Aorta (tissue), 5 donors: ENCODE data around the gene TMEM45A. TPM values are rescaled to one million over a fixed set of nuclear protein-coding genes. Genes with fewer than 3 reads are reported as not detected.
"Not testable (repeated sequence)": the region's sequence is repeated elsewhere in the genome, so short reads cannot be mapped to it uniquely, and the experiment has no call there.

Source experiments
- ATAC-seq: fragments of 200-7000 bp; cut with Tn5 transposase; one replicate; pipeline ENCODE4 v1.9.1; 2022; ENCODE audit warnings: moderate library complexity; ENCODE audit not compliant: low FRiP score
- DNase-seq, 2 donors: peaks; one replicate each; pipeline ENCODE4 v3.0.0-alpha.2; 2020
- H3K27ac ChIP-seq, 2 donors: one replicate each; pipeline ENCODE4 v1.5.1; 2013; ENCODE audit warnings: low read length in 2 of 2, mild to moderate bottlenecking in 2 of 2, moderate library complexity in 2 of 2, control low read depth in 1 of 2, inconsistent platforms in 1 of 2, low read depth in 1 of 2
- H3K27me3 ChIP-seq, 2 donors: one replicate each; pipeline ENCODE4 v1.6.1; 2013; ENCODE audit warnings: control low read depth in 1 of 2, low read length in 1 of 2, mild to moderate bottlenecking in 1 of 2, moderate library complexity in 1 of 2; ENCODE audit not compliant: insufficient read depth in 2 of 2, control insufficient read depth in 1 of 2
- H3K36me3 ChIP-seq, 2 donors: one replicate each; pipeline ENCODE4 v1.6.1; 2013; ENCODE audit warnings: control low read depth in 1 of 2, low read length in 1 of 2, mild to moderate bottlenecking in 1 of 2; ENCODE audit not compliant: insufficient read depth in 2 of 2, control insufficient read depth in 1 of 2
- H3K4me1 ChIP-seq, 2 donors: one replicate each; pipeline ENCODE4 v1.6.1; 2013; ENCODE audit warnings: low read length in 2 of 2, control low read depth in 1 of 2, mild to moderate bottlenecking in 1 of 2, moderate library complexity in 1 of 2; ENCODE audit not compliant: insufficient read depth in 2 of 2, control insufficient read depth in 1 of 2
- H3K4me3 ChIP-seq, 2 donors: one replicate each; pipeline ENCODE4 v1.5.1; 2013; ENCODE audit warnings: low read length in 2 of 2, control low read depth in 1 of 2, mild to moderate bottlenecking in 1 of 2
- H3K9me3 ChIP-seq: one replicate; pipeline ENCODE4 v1.6.1; 2013; ENCODE audit warnings: mild to moderate bottlenecking, low read length; ENCODE audit not compliant: control insufficient read depth
- WGBS, 2 donors: extraction: QIAGEN DNeasy Blood & Tissue Kit; methylation state at CpG; one replicate each; pipeline ENCODE4 v1.1.7; 2013; 5-methylcytosine and 5-hydroxymethylcytosine counted together
- intact Hi-C, 2 donors: fragments of 100-400 bp; cut with DNase I; formaldehyde crosslinking; loops; one replicate each; pipeline versions ENCODE4 v1.14.2 to v1.15.0; 2022
- polyA plus RNA-seq, 2 donors: library from polyadenylated mRNA; stranded (reverse); fragments of 200-250 nt; gene quantifications; one replicate each; pipeline ENCODE4 v1.2.3, GENCODE V29; 2013
- total RNA-seq, 2 donors: library from RNA; stranded (reverse); fragmentation: NEBNext Ultra II Directional; extraction: Animal tissue kit (Norgen Biotek cat#: 25700); gene quantifications; one replicate each; pipeline ENCODE4 v1.2.1, GENCODE V29; 2021
- donor health status: healthy with polysubstance abuse.
- donor health status: Bipolar disorder and iron deficiency.
- donor health status: DM: no; HTN: no; CAD: no.
- donor health status: DM: no; HTN: no; CAD: no.
- donor health status: DM: yes; HTN: yes; CAD: no.

TMEM45A gene
- total and polyA plus RNA-seq, 4 donors: 29.2 to 47.5 (median 36.4) TPM

DNA sequence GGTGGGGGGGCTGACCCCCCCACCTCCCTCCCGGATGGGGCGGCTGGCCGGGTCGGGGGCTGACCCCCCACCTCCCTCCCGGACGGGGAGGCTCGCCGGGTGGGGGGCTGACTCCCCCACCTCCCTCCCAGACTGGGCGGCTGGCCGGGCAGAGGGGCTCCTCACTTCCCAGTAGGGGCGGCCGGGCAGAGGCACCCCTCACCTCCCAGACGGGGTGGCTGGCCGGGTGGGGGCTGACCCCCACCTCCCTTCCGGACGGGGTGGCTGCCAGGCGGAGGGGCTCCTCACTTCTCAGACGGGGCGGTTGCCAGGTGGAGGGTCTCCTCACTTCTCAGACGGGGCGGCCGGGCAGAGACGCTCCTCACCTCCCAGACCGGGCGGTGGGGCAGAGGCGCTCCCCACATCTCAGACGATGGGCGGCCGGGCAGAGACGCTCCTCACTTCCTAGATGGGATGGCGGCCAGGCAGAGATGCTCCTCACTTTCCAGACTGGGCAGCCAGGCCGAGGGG is 14.5 kb upstream of the TMEM45A start:
- H3K4me3 ChIP-seq, DNase-seq, H3K9me3 ChIP-seq, ATAC-seq, H3K27ac ChIP-seq, intact Hi-C loops, H3K36me3 ChIP-seq, H3K27me3 ChIP-seq, H3K4me1 ChIP-seq: not testable (repeated sequence)
- 90 to 95% methylated on average over 15 to 32 of the region's 32 CpGs for WGBS, 2 donors

DNA sequence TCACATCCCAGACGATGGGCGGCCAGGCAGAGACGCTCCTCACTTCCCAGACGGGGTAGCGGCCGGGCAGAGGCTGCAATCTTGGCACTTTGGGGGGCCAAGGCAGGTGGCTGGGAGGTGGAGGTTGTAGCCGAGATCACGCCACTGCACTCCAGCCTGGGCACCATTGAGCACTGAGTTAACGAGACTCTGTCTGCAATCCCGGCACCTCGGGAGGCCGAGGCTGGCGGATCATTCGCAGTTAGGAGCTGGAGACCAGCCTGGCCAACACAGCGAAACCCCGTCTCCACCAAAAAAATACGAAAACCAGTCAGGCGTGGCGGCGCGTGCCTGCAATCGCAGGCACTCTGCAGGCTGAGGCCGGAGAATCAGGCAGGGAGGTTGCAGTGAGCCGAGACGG is 13.9 kb upstream of the TMEM45A start:
- H3K4me3 ChIP-seq, H3K9me3 ChIP-seq, DNase-seq, H3K36me3 ChIP-seq, H3K27ac ChIP-seq, H3K27me3 ChIP-seq, H3K4me1 ChIP-seq, ATAC-seq, intact Hi-C loops: not testable (repeated sequence)
- 92 to 97% methylated on average over 17 to 25 of the region's 25 CpGs for WGBS, 2 donors

DNA sequence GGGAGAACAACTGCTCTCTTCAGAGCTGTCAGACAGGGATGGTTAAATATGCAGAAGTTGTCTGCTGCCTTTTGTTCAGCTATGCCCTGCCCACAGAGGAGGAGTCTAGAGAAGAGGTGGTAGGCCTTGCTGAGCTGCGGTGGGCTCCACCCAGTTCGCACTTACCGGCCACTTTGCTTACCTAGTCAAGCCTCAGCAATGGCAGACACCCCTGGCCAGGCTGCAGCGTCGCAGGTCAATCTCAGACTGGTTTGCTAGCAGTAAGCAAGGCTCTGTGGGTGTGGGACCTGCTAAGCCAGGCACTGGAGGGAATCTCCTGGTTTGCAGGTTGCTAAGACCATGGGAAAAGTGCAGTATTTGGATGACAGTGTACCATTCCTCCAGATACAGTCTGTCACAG is 12.3 kb upstream of the TMEM45A start:
- Histone ChIP-seq H3K36me3 (no peaks in the 10 kb centered on the region), H3K4me3 (no peak overlapping the region), H3K9me3 (no peaks in the 10 kb centered on the region), H3K27ac (no peak overlapping the region), H3K27me3 (no peaks in the 10 kb centered on the region), H3K4me1 (no peaks in the 10 kb centered on the region)
- intact Hi-C loops: no loop called here
- DNase-seq: no peak
- no peak for ATAC-seq
- 79 to 87% methylated on average over 5 of the region's 5 CpGs for WGBS, 2 donors

DNA sequence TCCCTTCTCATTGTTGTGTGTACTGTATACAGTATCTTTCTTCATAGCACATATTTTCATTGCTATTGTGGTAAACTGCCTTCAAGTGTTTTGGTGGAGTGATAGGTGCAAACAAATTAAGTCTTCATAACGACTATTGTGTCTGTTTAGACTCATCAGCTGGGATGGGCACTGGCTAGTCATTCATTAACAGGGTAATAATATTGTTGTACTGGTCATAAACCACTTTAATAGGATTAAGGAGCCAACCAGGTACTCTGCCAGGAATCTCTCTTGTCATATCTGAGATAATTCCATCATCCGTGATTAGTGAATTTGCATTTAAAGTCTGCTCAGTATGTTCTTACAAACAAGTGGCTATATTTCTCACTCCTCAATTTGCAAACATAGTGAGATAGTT is 10.2 kb upstream of the TMEM45A start:
- Histone ChIP-seq H3K27ac (no peak overlapping the region), H3K4me3 (no peak overlapping the region), H3K36me3 (no peaks in the 10 kb centered on the region), H3K27me3 (no peaks in the 10 kb centered on the region), H3K9me3 (no peaks in the 10 kb centered on the region), H3K4me1 (no peaks in the 10 kb centered on the region)
- intact Hi-C loops: no loop called here
- WGBS, 2 donors: 73 to 79% methylated on average over 2 of the region's 2 CpGs
- ATAC-seq: no peak
- no peak for DNase-seq

DNA sequence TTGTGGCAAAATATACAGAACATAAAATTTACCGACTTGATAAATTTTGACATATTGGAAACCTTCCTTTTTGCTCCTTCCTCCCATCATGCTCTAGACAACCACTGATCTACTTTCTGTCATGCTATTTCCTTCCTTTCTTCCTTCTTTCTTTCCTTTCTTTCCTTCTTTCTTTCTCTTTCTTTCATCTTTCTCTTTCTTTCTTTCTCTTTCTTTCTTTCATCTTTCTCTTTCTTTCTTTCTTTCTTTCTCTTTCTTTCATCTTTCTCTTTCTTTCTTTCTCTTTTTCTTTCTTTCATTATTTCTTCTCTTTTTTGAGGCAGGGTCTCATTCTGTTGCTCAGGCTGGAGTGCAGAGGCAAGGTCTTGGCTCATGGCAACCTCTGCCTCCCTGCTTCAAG is 8.9 kb upstream of the TMEM45A start:
- H3K27ac ChIP-seq: no peak overlapping the region
- ATAC-seq (no peak), DNase-seq (no peak)
- no peaks in the 10 kb centered on the region for H3K36me3 ChIP-seq
- H3K27me3 ChIP-seq: no peaks in the 10 kb centered on the region
- WGBS, 2 donors: 93 to 94% methylated on average over 1 of the region's 1 CpG
- intact Hi-C loops: no loop called here
- no peaks in the 10 kb centered on the region for H3K9me3 ChIP-seq
- H3K4me3 ChIP-seq: no peak overlapping the region
- H3K4me1 ChIP-seq: no peaks in the 10 kb centered on the region

DNA sequence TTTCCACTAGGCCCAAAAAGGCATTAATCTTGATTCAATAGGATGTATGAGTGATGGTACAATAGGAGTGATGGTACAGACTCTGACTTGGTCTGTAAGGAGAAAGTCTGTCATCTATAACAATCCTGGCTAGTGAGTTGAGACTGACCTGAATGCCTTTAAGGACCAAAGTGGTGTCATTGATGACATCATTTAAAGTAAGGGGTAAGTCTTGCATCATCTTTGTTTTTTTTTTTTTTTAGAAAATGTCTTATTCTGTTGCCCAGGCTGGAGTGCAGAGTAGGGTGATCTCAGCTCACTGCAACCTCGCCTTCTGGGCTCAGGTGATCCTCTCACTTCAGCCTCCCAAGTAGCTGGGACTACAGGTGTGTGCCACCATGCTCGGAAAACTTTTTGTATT is 5.6 kb upstream of the TMEM45A start:
- intact Hi-C loops: no loop called here
- H3K9me3 ChIP-seq: no peaks in the 10 kb centered on the region
- H3K27me3 ChIP-seq: no peaks in the 10 kb centered on the region
- H3K27ac ChIP-seq: no peak overlapping the region
- WGBS, 2 donors: 92 to 95% methylated on average over 2 of the region's 2 CpGs
- H3K4me1 ChIP-seq: no peaks in the 10 kb centered on the region
- no peak overlapping the region for H3K4me3 ChIP-seq
- no peak for DNase-seq
- ATAC-seq: no peak
- H3K36me3 ChIP-seq: no peaks in the 10 kb centered on the region

DNA sequence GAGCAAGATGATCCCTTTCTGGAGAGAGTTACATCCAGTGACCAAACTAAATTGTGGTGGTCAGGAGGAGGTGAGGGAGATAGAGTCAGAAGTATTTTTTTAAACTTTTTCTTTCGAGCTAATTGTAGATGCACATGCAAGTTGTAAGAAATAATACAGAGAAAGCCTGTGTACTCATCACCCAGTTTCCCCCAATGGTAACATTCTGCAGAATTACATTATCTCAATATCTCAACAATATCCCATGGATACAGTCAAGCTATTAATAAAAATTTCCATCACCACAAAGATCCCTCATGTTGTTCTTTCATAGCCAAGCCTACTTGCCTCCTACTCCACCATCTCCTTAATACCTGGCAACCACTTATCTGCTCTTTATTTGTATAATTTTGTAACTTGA is 3.3 kb upstream of the TMEM45A start:
- WGBS, 2 donors: 94 to 97% methylated on average over 1 of the region's 1 CpG
- H3K36me3 ChIP-seq: no peaks in the 10 kb centered on the region
- no peaks in the 10 kb centered on the region for H3K27me3 ChIP-seq
- ATAC-seq (no peak), DNase-seq (no peak)
- no peak overlapping the region for H3K27ac ChIP-seq
- H3K4me1 ChIP-seq: peaks cover 0 to 2% of the 10 kb centered on the region in 2 donors
- no peaks in the 10 kb centered on the region for H3K9me3 ChIP-seq
- no peak overlapping the region for H3K4me3 ChIP-seq
- intact Hi-C loops: no loop called here

DNA sequence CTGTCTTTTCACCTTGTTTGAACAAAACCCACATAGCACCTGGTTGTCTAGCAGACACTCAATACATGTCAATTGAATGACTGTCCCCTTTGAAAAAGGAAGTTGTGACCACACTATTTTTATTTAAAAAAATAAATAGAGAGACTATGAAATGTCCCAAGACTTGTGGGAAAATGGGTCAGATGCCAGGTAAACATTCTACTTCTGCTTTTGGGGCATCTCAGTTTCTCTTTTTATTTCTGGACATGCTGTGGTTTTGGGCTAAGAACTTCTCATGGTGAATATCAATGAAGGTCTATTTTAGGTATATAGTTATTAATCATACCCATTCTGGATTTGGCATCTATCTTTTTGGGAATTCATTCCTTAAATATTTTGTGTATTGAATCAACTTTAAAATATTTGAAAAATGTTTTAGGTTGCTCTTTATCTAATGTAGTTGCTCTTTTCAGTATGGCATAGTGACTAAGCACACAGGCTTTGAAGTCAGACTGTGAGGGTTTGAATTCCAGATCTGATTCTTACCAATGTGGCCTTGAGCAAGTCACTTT is 4.4 kb downstream of the TMEM45A start:
- no peaks in the 10 kb centered on the region for H3K36me3 ChIP-seq
- H3K27ac ChIP-seq: peak overlapping the region in 1 of 2 donors; percentile 19
- peaks cover 0 to 2% of the 10 kb centered on the region in 2 donors for H3K4me1 ChIP-seq
- no peak overlapping the region for H3K4me3 ChIP-seq
- H3K9me3 ChIP-seq: no peaks in the 10 kb centered on the region
- no peaks in the 10 kb centered on the region for H3K27me3 ChIP-seq
- DNase-seq (no peak), ATAC-seq (no peak)
- intact Hi-C loops: no loop called here

DNA sequence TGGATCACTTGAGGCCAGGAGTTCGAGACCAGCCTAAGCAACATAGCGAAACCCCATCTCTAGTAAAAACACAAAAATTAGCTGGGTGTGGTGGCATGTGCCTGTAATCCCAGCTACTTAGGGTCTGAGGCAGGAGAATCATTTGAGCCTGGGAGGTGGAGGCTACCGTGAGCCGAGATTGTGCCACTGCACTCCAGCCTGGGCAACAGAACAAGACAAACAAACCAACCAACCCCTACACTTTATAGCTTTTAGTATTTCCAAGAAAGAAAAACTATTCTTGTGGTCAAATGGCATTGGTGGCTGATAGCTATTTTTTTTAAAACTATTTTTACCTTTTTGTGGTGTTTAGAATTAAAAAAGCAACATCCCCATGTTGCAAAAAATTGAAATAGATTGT is 7.2 kb downstream of the TMEM45A start:
- WGBS, 2 donors: 51 to 55% methylated on average over 4 of the region's 4 CpGs
- Histone ChIP-seq H3K4me1 (no peaks in the 10 kb centered on the region), H3K4me3 (no peak overlapping the region), H3K27ac (no peak overlapping the region), H3K9me3 (no peaks in the 10 kb centered on the region), H3K27me3 (no peaks in the 10 kb centered on the region), H3K36me3 (no peaks in the 10 kb centered on the region)
- no peak for DNase-seq
- ATAC-seq: no peak
- intact Hi-C loops: no loop called here
